Hypothalamus (tissue), 51 donors: Measurements from ENCODE around the gene CDH13.

ENCODE experiments used
- DNase-seq, 51 donors: peaks; one replicate each; lab custom pipeline; 2025; lab: John Stamatoyannopoulos, UW

CDH13 gene

GRCh38 chr16:82874672-82875071 lies 247.9 kb downstream of the CDH13 start:
- DNase-seq, result no peak

- DNase-seq, result no peak
These were observed 250.2 kb downstream of the CDH13 start for GRCh38 chr16:82876951-82877350.

- no peak for DNase-seq
These were observed 251.7 kb downstream of the CDH13 start for GRCh38 chr16:82878466-82878865.

- DNase-seq, result no peak
These were observed 253.6 kb downstream of the CDH13 start for GRCh38 chr16:82880346-82880745.

- DNase-seq, result no peak
These were observed 254.7 kb downstream of the CDH13 start for GRCh38 chr16:82881516-82881915.

- DNase-seq, result no peak
These were observed 255.5 kb downstream of the CDH13 start for GRCh38 chr16:82882226-82882625.

- DNase-seq, result no peak
These were observed 256.4 kb downstream of the CDH13 start for GRCh38 chr16:82882982-82883835.

- DNase-seq, result no peak
These were observed 257.6 kb downstream of the CDH13 start for GRCh38 chr16:82884320-82884898.

GRCh38 chr16:82886146-82886545 lies 259.4 kb downstream of the CDH13 start:
- no peak for DNase-seq

GRCh38 chr16:82888591-82889001 lies 261.8 kb downstream of the CDH13 start:
- DNase-seq, result no peak

- DNase-seq, result no peak
These were observed 264.7 kb downstream of the CDH13 start for GRCh38 chr16:82891424-82891823.

- no peak for DNase-seq
These were observed 265.1 kb downstream of the CDH13 start for GRCh38 chr16:82891918-82892317.

GRCh38 chr16:82892324-82892723 lies 265.6 kb downstream of the CDH13 start:
- DNase-seq, result no peak

GRCh38 chr16:82895843-82896242 lies 269.1 kb downstream of the CDH13 start:
- DNase-seq, result no peak

GRCh38 chr16:82899006-82899405 lies 272.2 kb downstream of the CDH13 start:
- no peak for DNase-seq

GRCh38 chr16:82899731-82900450 lies 273.1 kb downstream of the CDH13 start:
- no peak for DNase-seq

GRCh38 chr16:82900559-82900958 lies 273.8 kb downstream of the CDH13 start:
- DNase-seq, result no peak

- DNase-seq, result no peak
These were observed 285.2 kb downstream of the CDH13 start for GRCh38 chr16:82911925-82912324.

GRCh38 chr16:82915139-82915824 lies 288.5 kb downstream of the CDH13 start:
- no peak for DNase-seq

GRCh38 chr16:82917886-82918595 lies 291.3 kb downstream of the CDH13 start:
- no peak for DNase-seq
